Ascending aorta (tissue), 2 donors: Measurements from ENCODE around the gene CCDC148. TPM values are rescaled to one million over a fixed set of nuclear protein-coding genes. Genes with fewer than 3 reads are reported as not detected.

Source experiments
- DNase-seq, 2 donors: peaks; one replicate each; pipeline ENCODE4 v3.0.0-alpha.2; 2019; ENCODE audit warnings: low spot score in 2 of 2
- H3K27ac ChIP-seq, 2 donors: fragments of 200-600 bp; sonication (generic); one replicate each; pipeline ENCODE4 v1.5.1; 2016 to 2017; ENCODE audit warnings: mild to moderate bottlenecking in 1 of 2
- H3K27me3 ChIP-seq: fragments of 200-600 bp; sonication (generic); one replicate; pipeline ENCODE4 v1.5.1; 2017
- H3K36me3 ChIP-seq, 2 donors: fragments of 200-600 bp; sonication (generic); one replicate each; pipeline ENCODE4 v1.5.1; 2016
- H3K4me1 ChIP-seq, 2 donors: fragments of 200-600 bp; sonication (generic); one replicate each; pipeline ENCODE4 v1.5.1; 2016 to 2017; ENCODE audit warnings: mild to moderate bottlenecking in 1 of 2
- H3K4me3 ChIP-seq, 2 donors: fragments of 200-600 bp; sonication (generic); one replicate each; pipeline ENCODE4 v1.5.1; 2016 to 2017; ENCODE audit warnings: mild to moderate bottlenecking in 1 of 2
- H3K9me3 ChIP-seq, 2 donors: fragments of 200-600 bp; sonication (generic); one replicate each; pipeline ENCODE4 v1.5.1; 2016
- intact Hi-C: fragments of 100-400 bp; cut with DNase I; formaldehyde crosslinking; loops from one replicate; pipeline ENCODE4 v1.15.1; 2023
- total RNA-seq: library from RNA; depleted of rRNA; stranded (reverse); fragments of >200 nt; gene quantifications from one replicate; pipeline ENCODE4 v1.1.0, GENCODE V29; 2016
- TF ChIP-seq, protein P1 (sequence below), 3 experiments: fragments of 200-600 bp in 2 of 3; fragments of 450-650 bp in 1 of 3; sonication (generic) in 2 of 3; IDR thresholded peaks; one replicate each; pipeline ENCODE4 v1.5.1; 2016 to 2019; ENCODE audit warnings: antibody characterized with exemption in 3 of 3, mild to moderate bottlenecking in 1 of 3, moderate library complexity in 1 of 3

Gene CCDC148
- total RNA-seq, 1 donor from 2014 or later = not detected

DNA sequence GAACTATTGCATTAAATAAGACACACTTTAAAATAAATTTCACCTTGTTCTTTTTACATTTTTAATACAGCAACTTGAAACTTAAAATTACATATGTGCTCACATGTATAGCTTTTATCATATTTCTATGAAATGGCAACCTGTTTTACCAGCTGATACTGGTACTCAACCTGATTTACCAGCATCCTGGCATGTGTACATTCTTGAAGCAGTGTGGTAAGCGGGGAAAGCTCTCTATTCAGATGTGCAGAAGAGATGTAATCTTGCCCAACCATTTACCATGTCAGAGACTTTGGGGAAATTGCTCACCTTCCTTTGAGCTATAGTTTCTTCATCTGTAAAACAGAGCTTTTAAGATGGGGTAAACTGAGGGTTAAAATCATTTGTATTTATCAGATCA, 133.2 kb downstream of the CCDC148 start:
- intact Hi-C loops = no loop called here
- TF ChIP-seq, protein P1, sequence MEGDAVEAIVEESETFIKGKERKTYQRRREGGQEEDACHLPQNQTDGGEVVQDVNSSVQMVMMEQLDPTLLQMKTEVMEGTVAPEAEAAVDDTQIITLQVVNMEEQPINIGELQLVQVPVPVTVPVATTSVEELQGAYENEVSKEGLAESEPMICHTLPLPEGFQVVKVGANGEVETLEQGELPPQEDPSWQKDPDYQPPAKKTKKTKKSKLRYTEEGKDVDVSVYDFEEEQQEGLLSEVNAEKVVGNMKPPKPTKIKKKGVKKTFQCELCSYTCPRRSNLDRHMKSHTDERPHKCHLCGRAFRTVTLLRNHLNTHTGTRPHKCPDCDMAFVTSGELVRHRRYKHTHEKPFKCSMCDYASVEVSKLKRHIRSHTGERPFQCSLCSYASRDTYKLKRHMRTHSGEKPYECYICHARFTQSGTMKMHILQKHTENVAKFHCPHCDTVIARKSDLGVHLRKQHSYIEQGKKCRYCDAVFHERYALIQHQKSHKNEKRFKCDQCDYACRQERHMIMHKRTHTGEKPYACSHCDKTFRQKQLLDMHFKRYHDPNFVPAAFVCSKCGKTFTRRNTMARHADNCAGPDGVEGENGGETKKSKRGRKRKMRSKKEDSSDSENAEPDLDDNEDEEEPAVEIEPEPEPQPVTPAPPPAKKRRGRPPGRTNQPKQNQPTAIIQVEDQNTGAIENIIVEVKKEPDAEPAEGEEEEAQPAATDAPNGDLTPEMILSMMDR (IDR thresholded peaks at IDR 0.05) = no peak
- DNase-seq = no peak
- no peak overlapping the region for H3K27ac ChIP-seq
- no peaks in the 10 kb centered on the region for H3K27me3 ChIP-seq
- H3K4me1 ChIP-seq = no peaks in the 10 kb centered on the region
- H3K4me3 ChIP-seq = no peak overlapping the region
- no peaks in the 10 kb centered on the region for H3K9me3 ChIP-seq
- H3K36me3 ChIP-seq = no peaks in the 10 kb centered on the region

GRCh38 chr2:158321264-158321663, 135.3 kb downstream of the CCDC148 start:
- TF ChIP-seq, protein P1 (IDR thresholded peaks at IDR 0.05) = no peak
- intact Hi-C loops = no loop called here

DNA sequence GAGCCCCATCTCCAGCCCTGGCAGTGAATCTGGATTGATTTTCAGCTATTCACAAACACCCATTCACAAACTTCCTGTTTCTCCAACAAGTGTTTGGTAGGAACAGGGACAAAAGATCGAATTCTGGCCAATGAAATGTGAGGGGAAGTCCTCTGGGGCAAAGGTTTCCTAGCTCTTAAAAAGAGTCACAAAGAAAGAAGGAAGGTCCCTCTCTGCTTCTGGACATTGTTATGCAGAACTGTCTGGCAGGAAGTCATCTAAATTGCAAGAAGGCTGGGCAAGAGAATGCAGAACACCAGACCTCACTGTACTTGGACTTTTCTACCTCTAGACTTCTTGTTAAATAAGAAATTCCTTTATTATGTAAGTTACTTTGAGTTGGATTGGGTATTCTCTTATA, 137.3 kb downstream of the CCDC148 start:
- Histone ChIP-seq H3K9me3 (no peaks in the 10 kb centered on the region), H3K27me3 (no peaks in the 10 kb centered on the region), H3K27ac (no peak overlapping the region), H3K36me3 (no peaks in the 10 kb centered on the region), H3K4me1 (no peaks in the 10 kb centered on the region), H3K4me3 (no peak overlapping the region)
- TF ChIP-seq, protein P1 (IDR thresholded peaks at IDR 0.05) = no peak
- DNase-seq = no peak
- intact Hi-C loops = no loop called here

More at GRCh38 chr2:158321264-158321663, 135.3 kb downstream of the CCDC148 start:
- H3K4me1 ChIP-seq = no peaks in the 10 kb centered on the region
- no peaks in the 10 kb centered on the region for H3K36me3 ChIP-seq
- no peaks in the 10 kb centered on the region for H3K27me3 ChIP-seq
- no peak for DNase-seq
- H3K9me3 ChIP-seq = no peaks in the 10 kb centered on the region
- no peak overlapping the region for H3K27ac ChIP-seq
- H3K4me3 ChIP-seq = no peak overlapping the region

DNA sequence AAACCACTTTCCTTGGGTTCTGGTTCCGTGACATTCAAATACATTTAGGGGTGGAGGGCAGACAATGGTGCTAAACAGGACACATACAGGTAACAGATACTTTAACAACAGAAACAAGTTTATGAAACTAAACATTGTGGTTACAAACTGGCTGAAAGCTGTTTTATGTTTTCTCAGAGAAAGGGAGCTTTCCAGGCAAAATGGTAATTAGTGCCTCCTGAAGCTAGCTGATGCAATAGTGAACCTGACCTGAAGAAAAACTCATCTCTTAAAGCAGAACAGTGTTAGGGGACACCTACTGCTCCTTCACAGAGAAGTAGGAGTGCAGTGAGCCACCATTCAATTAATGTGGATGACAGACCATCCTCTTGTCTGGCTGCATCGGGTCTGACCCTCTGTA, 138.9 kb downstream of the CCDC148 start:
- Histone ChIP-seq H3K36me3 (no peaks in the 10 kb centered on the region), H3K4me3 (no peak overlapping the region), H3K9me3 (no peaks in the 10 kb centered on the region), H3K27me3 (no peaks in the 10 kb centered on the region), H3K27ac (no peak overlapping the region), H3K4me1 (no peaks in the 10 kb centered on the region)
- intact Hi-C loops = no loop called here
- no peak for DNase-seq
- TF ChIP-seq, protein P1 (IDR thresholded peaks at IDR 0.05) = no peak

GRCh38 chr2:158315803-158316414, 140.6 kb downstream of the CCDC148 start:
- H3K27me3 ChIP-seq = no peaks in the 10 kb centered on the region
- no peak for DNase-seq
- H3K27ac ChIP-seq = no peak overlapping the region
- TF ChIP-seq, protein P1 (IDR thresholded peaks at IDR 0.05) = no peak
- no peak overlapping the region for H3K4me3 ChIP-seq
- no peaks in the 10 kb centered on the region for H3K36me3 ChIP-seq
- intact Hi-C loops = no loop called here
- no peaks in the 10 kb centered on the region for H3K9me3 ChIP-seq
- H3K4me1 ChIP-seq = no peaks in the 10 kb centered on the region

DNA sequence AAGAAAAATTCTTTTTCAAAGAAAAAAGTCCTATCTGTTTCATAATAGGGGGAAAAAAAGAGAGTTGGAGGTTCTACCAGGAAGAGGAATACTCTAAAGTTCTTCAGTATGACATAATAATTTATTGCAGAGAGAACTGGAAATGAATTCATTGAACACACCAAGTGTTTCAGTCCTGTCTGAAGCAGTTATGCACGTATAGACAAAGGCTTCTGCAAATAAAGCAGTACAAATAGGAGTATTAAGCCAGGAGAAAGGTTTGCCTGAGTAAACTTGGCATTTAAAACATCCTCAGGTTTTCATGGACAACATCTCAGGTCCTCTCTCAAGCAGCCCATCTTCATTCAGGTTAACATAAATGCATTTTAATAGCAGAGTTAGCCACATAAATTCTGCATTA, 141.6 kb downstream of the CCDC148 start:
- intact Hi-C loops = no loop called here
- H3K36me3 ChIP-seq = no peaks in the 10 kb centered on the region
- no peak overlapping the region for H3K27ac ChIP-seq
- TF ChIP-seq, protein P1 (IDR thresholded peaks at IDR 0.05) = no peak
- DNase-seq = no peak
- H3K4me1 ChIP-seq = no peaks in the 10 kb centered on the region
- H3K27me3 ChIP-seq = no peaks in the 10 kb centered on the region
- no peak overlapping the region for H3K4me3 ChIP-seq
- H3K9me3 ChIP-seq = no peaks in the 10 kb centered on the region
